Measurements from ENCODE around the gene GRIK3.

GRCh38 chr1:36851087-36851486, 183.2 kb downstream of the GRIK3 start:
- no peak for TF ChIP-seq IRF2 (CRISPR knock-in tag; IDR thresholded peaks at IDR 0.05; ENCODE audit: borderline replicate concordance, low read depth)
- no peak for TF ChIP-seq CTCF (IDR thresholded peaks at IDR 0.05)
- no peak for TF ChIP-seq AFF4 (CRISPR knock-in tag; IDR thresholded peaks at IDR 0.05; ENCODE audit: borderline replicate concordance)
- TF ChIP-seq ZSCAN18 (CRISPR knock-in tag; IDR thresholded peaks at IDR 0.05) = no peak
- TF ChIP-seq USF1 (CRISPR knock-in tag; IDR thresholded peaks at IDR 0.05) = no peak
- TF ChIP-seq ESRRA (CRISPR knock-in tag; IDR thresholded peaks at IDR 0.05; ENCODE audit: borderline replicate concordance) = no peak
- TF ChIP-seq, protein P1, sequence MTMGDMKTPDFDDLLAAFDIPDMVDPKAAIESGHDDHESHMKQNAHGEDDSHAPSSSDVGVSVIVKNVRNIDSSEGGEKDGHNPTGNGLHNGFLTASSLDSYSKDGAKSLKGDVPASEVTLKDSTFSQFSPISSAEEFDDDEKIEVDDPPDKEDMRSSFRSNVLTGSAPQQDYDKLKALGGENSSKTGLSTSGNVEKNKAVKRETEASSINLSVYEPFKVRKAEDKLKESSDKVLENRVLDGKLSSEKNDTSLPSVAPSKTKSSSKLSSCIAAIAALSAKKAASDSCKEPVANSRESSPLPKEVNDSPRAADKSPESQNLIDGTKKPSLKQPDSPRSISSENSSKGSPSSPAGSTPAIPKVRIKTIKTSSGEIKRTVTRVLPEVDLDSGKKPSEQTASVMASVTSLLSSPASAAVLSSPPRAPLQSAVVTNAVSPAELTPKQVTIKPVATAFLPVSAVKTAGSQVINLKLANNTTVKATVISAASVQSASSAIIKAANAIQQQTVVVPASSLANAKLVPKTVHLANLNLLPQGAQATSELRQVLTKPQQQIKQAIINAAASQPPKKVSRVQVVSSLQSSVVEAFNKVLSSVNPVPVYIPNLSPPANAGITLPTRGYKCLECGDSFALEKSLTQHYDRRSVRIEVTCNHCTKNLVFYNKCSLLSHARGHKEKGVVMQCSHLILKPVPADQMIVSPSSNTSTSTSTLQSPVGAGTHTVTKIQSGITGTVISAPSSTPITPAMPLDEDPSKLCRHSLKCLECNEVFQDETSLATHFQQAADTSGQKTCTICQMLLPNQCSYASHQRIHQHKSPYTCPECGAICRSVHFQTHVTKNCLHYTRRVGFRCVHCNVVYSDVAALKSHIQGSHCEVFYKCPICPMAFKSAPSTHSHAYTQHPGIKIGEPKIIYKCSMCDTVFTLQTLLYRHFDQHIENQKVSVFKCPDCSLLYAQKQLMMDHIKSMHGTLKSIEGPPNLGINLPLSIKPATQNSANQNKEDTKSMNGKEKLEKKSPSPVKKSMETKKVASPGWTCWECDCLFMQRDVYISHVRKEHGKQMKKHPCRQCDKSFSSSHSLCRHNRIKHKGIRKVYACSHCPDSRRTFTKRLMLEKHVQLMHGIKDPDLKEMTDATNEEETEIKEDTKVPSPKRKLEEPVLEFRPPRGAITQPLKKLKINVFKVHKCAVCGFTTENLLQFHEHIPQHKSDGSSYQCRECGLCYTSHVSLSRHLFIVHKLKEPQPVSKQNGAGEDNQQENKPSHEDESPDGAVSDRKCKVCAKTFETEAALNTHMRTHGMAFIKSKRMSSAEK (CRISPR knock-in tag; IDR thresholded peaks at IDR 0.05; ENCODE audit: borderline replicate concordance) = no peak
- TF ChIP-seq ATF1 (CRISPR knock-in tag; IDR thresholded peaks at IDR 0.05) = no peak
- TF ChIP-seq CREB1 (CRISPR knock-in tag; IDR thresholded peaks at IDR 0.05) = no peak
- TF ChIP-seq ATF2 (CRISPR knock-in tag; IDR thresholded peaks at IDR 0.05; ENCODE audit: borderline replicate concordance, low read depth) = no peak
- no peak for TF ChIP-seq HMGA2 (CRISPR knock-in tag; IDR thresholded peaks at IDR 0.05)

Data from WTC11 (cell line).